Neural cell (in vitro differentiated cells): ENCODE data around the gene MT3. TPM values are rescaled to one million over a fixed set of nuclear protein-coding genes. Genes with fewer than 3 reads are reported as not detected.

Experiments used
- H2AFZ ChIP-seq: fragments of 200-600, 300-800 bp; sonication (generic), shearing (Covaris generic); 2 replicates; pipeline ENCODE4 v1.6.0; 2014; ENCODE audit warnings: low read depth, mild to moderate bottlenecking, antibody characterized with exemption, low read length, moderate library complexity
- H3F3A ChIP-seq: fragments of 200-600 bp; shearing (Covaris generic); 2 replicates; pipeline ENCODE4 v1.6.1; 2016; ENCODE audit warnings: mild to moderate bottlenecking, moderate library complexity, mixed read lengths, antibody characterized with exemption, low read length; ENCODE audit not compliant: insufficient read depth, poor library complexity, severe bottlenecking
- H3K27ac ChIP-seq: fragments of 200-600, 300-800 bp; sonication (generic), shearing (Covaris generic); 2 replicates; pipeline ENCODE4 v1.5.1; 2014; ENCODE audit warnings: mild to moderate bottlenecking, low read length, moderate library complexity
- H3K27me3 ChIP-seq: fragments of 300-800, 200-600 bp; sonication (generic), shearing (Covaris generic); 2 replicates; pipeline ENCODE4 v1.6.0; 2014; ENCODE audit warnings: mild to moderate bottlenecking, low read depth, low read length, moderate library complexity; ENCODE audit not compliant: insufficient read depth
- H3K36me3 ChIP-seq: fragments of 300-800, 200-600 bp; sonication (generic), shearing (Covaris generic); 2 replicates; pipeline ENCODE4 v1.5.1; 2014; ENCODE audit warnings: mild to moderate bottlenecking, antibody characterized with exemption, low read length, moderate library complexity; ENCODE audit not compliant: insufficient read depth
- H3K4me2 ChIP-seq: fragments of 300-800, 200-600 bp; sonication (generic), shearing (Covaris generic); 2 replicates; pipeline ENCODE4 v1.6.0; 2014; ENCODE audit warnings: mild to moderate bottlenecking, low read length
- H3K4me3 ChIP-seq: fragments of 300-800, 200-600 bp; sonication (generic), shearing (Covaris generic); 2 replicates; pipeline ENCODE4 v1.5.1; 2014; ENCODE audit warnings: mild to moderate bottlenecking, low read length, moderate library complexity
- H3K79me2 ChIP-seq: fragments of 200-600 bp; shearing (Covaris generic); replicated peaks from 2 replicates; pipeline ENCODE4 v1.6.0; 2014; ENCODE audit warnings: mild to moderate bottlenecking, low read length, moderate library complexity; ENCODE audit not compliant: insufficient read depth
- H3K9ac ChIP-seq: fragments of 300-800, 200-600 bp; sonication (generic), shearing (Covaris generic); 2 replicates; pipeline ENCODE4 v1.6.1; 2016; ENCODE audit warnings: mild to moderate bottlenecking, low read length, mixed read lengths
- H3K9me2 ChIP-seq: fragments of 200-600 bp; shearing (Covaris generic); 2 replicates; pipeline ENCODE4 v1.6.1; 2016; ENCODE audit warnings: mild to moderate bottlenecking, low read length, mixed read lengths; ENCODE audit not compliant: insufficient read depth
- H3K9me3 ChIP-seq: fragments of 200-600, 300-800 bp; sonication (generic), shearing (Covaris generic); 2 replicates; pipeline ENCODE4 v1.6.1; 2016; ENCODE audit warnings: mild to moderate bottlenecking, mixed run types, low read length, moderate library complexity, mixed read lengths
- H4K20me1 ChIP-seq: fragments of 200-600 bp; shearing (Covaris generic); 2 replicates; pipeline ENCODE4 v1.6.1; 2016; ENCODE audit warnings: mild to moderate bottlenecking, mixed run types; ENCODE audit not compliant: insufficient read depth
- EP300 ChIP-seq: fragments of 450-650 bp; conservative IDR thresholded peaks from 2 replicates; pipeline ENCODE4 v1.6.1; 2014; ENCODE audit warnings: antibody characterized with exemption, mild to moderate bottlenecking, moderate library complexity; ENCODE audit not compliant: poor library complexity, severe bottlenecking
- polyA plus RNA-seq: library from polyadenylated mRNA; depleted of rRNA; stranded (reverse); fragments of >200 nt; gene quantifications from 2 replicates; pipeline ENCODE4 v1.2.3, GENCODE V29; 2014

The MT3 gene
- polyA plus RNA-seq, 1 donor from 2014 or later = 1.9 TPM

DNA sequence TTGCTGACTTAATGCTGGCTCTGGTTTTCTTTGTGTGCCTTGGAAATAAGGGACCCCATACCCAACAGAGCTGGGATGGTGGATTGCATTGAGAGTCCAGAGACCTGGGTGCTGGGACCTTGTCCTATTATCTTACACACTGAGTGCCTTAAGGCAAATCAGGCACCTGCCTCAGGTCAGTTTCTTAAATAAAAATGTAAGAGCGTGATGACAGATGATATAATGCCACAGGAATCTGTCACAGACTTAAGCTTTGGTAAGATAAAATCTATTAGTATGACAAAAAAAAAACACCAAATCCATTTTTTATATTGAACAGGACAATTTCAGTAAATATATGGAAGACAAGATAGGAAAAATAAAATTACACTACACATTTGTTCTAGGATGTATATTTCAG is 50.7 kb downstream of the MT3 start:
- H4K20me1 ChIP-seq = no peaks in the 10 kb centered on the region
- H3K36me3 ChIP-seq = no peaks in the 10 kb centered on the region
- H3F3A ChIP-seq = no peaks in the 10 kb centered on the region
- no peak overlapping the region for H3K4me2 ChIP-seq
- H3K9ac ChIP-seq = no peak overlapping the region
- peaks cover 100% of the 10 kb centered on the region for H3K27me3 ChIP-seq
- no peak for TF ChIP-seq EP300
- H3K4me3 ChIP-seq = no peak overlapping the region
- H3K9me2 ChIP-seq = no peaks in the 10 kb centered on the region
- H2AFZ ChIP-seq = no peak overlapping the region
- no peaks in the 10 kb centered on the region for H3K79me2 ChIP-seq
- no peaks in the 10 kb centered on the region for H3K9me3 ChIP-seq
- H3K27ac ChIP-seq = no peak overlapping the region

Other genes with a start within 250 kb of the MT3 start
- gene AMFR, start 164.0 kb upstream of the MT3 start, polyA plus RNA-seq = 101 and 103 TPM in 2 replicates
- 168 and 192 TPM in 2 replicates for gene NUDT21, start 138.2 kb upstream of the MT3 start, polyA plus RNA-seq
- 35.6 and 36.3 TPM in 2 replicates for gene OGFOD1, start 138.0 kb upstream of the MT3 start, polyA plus RNA-seq
- 197 and 222 TPM in 2 replicates for gene BBS2, start 69.5 kb upstream of the MT3 start, polyA plus RNA-seq
- not detected in 2 replicates for gene MT4, start 24.5 kb upstream of the MT3 start, polyA plus RNA-seq
- not detected in 2 replicates for gene MT2A, start 19.1 kb downstream of the MT3 start, polyA plus RNA-seq
- gene MT1E, start 36.3 kb downstream of the MT3 start, polyA plus RNA-seq = not detected in 2 replicates
- not detected in 2 replicates for gene MT1M, start 43.1 kb downstream of the MT3 start, polyA plus RNA-seq
- not detected in 2 replicates for gene MT1A, start 49.1 kb downstream of the MT3 start, polyA plus RNA-seq
- gene MT1B, start 62.4 kb downstream of the MT3 start, polyA plus RNA-seq = not detected in 2 replicates
- gene MT1F, start 68.4 kb downstream of the MT3 start, polyA plus RNA-seq = 1.8 and 1.9 TPM in 2 replicates
- not detected in 2 replicates for gene MT1G, start 78.5 kb downstream of the MT3 start, polyA plus RNA-seq
- not detected in 2 replicates for gene MT1H, start 80.3 kb downstream of the MT3 start, polyA plus RNA-seq
- gene MT1X, start 92.9 kb downstream of the MT3 start, polyA plus RNA-seq = 3.0 and 8.1 TPM in 2 replicates
- gene NUP93, start 140.6 kb downstream of the MT3 start, polyA plus RNA-seq = 237 and 264 TPM in 2 replicates